Endodermal cell (in vitro differentiated cells): ENCODE measurements around the gene NEUROD1. TPM values are rescaled to one million over a fixed set of nuclear protein-coding genes. Genes with fewer than 3 reads are reported as not detected.

Source experiments
- DNase-seq: peaks from one replicate; pipeline ENCODE4 v3.0.0-alpha.2; 2017
- H3K27ac ChIP-seq: 2 replicates; pipeline ENCODE4 v1.5.1; 2013; ENCODE audit warnings: mild to moderate bottlenecking, low read depth, low read length, moderate library complexity
- H3K27me3 ChIP-seq: 2 replicates; pipeline ENCODE4 v1.6.1; 2013; ENCODE audit warnings: mild to moderate bottlenecking, low read length, moderate library complexity; ENCODE audit not compliant: insufficient read depth, control insufficient read depth, poor library complexity, severe bottlenecking
- H3K36me3 ChIP-seq: 2 replicates; pipeline ENCODE4 v1.7.0; 2013; ENCODE audit warnings: mild to moderate bottlenecking, low read length, moderate library complexity; ENCODE audit not compliant: control insufficient read depth, insufficient read depth
- H3K4me1 ChIP-seq: one replicate; pipeline ENCODE4 v1.7.0; 2013; ENCODE audit warnings: low read length; ENCODE audit not compliant: control insufficient read depth, insufficient read depth
- H3K4me3 ChIP-seq: 2 replicates; pipeline ENCODE4 v1.5.1; 2013; ENCODE audit warnings: mild to moderate bottlenecking, low read length, moderate library complexity
- H3K9ac ChIP-seq: 2 replicates; pipeline ENCODE4 v1.6.1; 2013; ENCODE audit warnings: mild to moderate bottlenecking, low read length, moderate library complexity; ENCODE audit not compliant: poor library complexity, severe bottlenecking; ENCODE audit errors: extremely low read depth
- H3K9me3 ChIP-seq: 2 replicates; pipeline ENCODE4 v1.6.1; 2013; ENCODE audit warnings: mild to moderate bottlenecking, low read length, moderate library complexity; ENCODE audit not compliant: control insufficient read depth
- H3K27ac Mint-ChIP-seq: 2 replicates; pipeline ENCODE4 v1.8.0; 2020; ENCODE audit warnings: mixed read lengths
- H3K27me3 Mint-ChIP-seq: 2 replicates; pipeline ENCODE4 v1.8.0; 2021; ENCODE audit warnings: mild to moderate bottlenecking, mixed read lengths; ENCODE audit not compliant: insufficient read depth
- H3K36me3 Mint-ChIP-seq: 2 replicates; pipeline ENCODE4 v1.8.0; 2020; ENCODE audit warnings: low read depth, mixed read lengths
- H3K4me1 Mint-ChIP-seq: 2 replicates; pipeline ENCODE4 v1.8.0; 2020; ENCODE audit warnings: mixed read lengths
- H3K4me3 Mint-ChIP-seq: 2 replicates; pipeline ENCODE4 v1.8.0; 2020; ENCODE audit warnings: mild to moderate bottlenecking, moderate library complexity, mixed read lengths
- H3K9me3 Mint-ChIP-seq: 2 replicates; pipeline ENCODE4 v1.8.0; 2020; ENCODE audit warnings: mild to moderate bottlenecking, mixed read lengths
- WGBS, 2 experiments: methylation state at CpG; one replicate each; pipeline versions ENCODE4 v1.1.5 to v1.1.7; 2013; ENCODE audit warnings: missing lambda C conversion rate in 2 of 2, mixed read lengths in 1 of 2; ENCODE audit not compliant: insufficient coverage in 1 of 2, insufficient read length in 1 of 2; 5-methylcytosine and 5-hydroxymethylcytosine counted together
- total RNA-seq, 2 donors: library from RNA; stranded (reverse); fragmentation: NEBNext Ultra II Directional in 1 of 2; extraction: Animal tissue kit (Norgen Biotek cat#: 25700) in 1 of 2; gene quantifications; 2 replicates in 1 of 2; 3 replicates in 1 of 2; pipeline ENCODE4 v1.2.1, GENCODE V29; 2021
- TF ChIP-seq, protein P1 (sequence below): fragments of 200-600 bp; sonication (generic); conservative IDR thresholded peaks from 2 replicates; pipeline ENCODE4 v1.5.0; 2021; ENCODE audit warnings: antibody characterized with exemption, mild to moderate bottlenecking

NEUROD1 gene
- total RNA-seq, 2 donors from 2014 or later = not detected

GRCh38 chr2:181698223-181698622, 17.9 kb upstream of the NEUROD1 start:
- TF ChIP-seq, protein P1, sequence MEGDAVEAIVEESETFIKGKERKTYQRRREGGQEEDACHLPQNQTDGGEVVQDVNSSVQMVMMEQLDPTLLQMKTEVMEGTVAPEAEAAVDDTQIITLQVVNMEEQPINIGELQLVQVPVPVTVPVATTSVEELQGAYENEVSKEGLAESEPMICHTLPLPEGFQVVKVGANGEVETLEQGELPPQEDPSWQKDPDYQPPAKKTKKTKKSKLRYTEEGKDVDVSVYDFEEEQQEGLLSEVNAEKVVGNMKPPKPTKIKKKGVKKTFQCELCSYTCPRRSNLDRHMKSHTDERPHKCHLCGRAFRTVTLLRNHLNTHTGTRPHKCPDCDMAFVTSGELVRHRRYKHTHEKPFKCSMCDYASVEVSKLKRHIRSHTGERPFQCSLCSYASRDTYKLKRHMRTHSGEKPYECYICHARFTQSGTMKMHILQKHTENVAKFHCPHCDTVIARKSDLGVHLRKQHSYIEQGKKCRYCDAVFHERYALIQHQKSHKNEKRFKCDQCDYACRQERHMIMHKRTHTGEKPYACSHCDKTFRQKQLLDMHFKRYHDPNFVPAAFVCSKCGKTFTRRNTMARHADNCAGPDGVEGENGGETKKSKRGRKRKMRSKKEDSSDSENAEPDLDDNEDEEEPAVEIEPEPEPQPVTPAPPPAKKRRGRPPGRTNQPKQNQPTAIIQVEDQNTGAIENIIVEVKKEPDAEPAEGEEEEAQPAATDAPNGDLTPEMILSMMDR = no peak
- Histone ChIP-seq H3K4me3 (no peak overlapping the region), H3K9ac (no peak overlapping the region), H3K36me3 (no peaks in the 10 kb centered on the region), H3K4me1 (no peaks in the 10 kb centered on the region), H3K27me3 (peaks cover 34% of the 10 kb centered on the region), H3K27ac (no peak overlapping the region), H3K9me3 (peaks cover 9% of the 10 kb centered on the region)
- Mint-ChIP-seq H3K9me3 (peaks cover 15% of the 10 kb centered on the region), H3K4me1 (no peaks in the 10 kb centered on the region), H3K36me3 (no peaks in the 10 kb centered on the region), H3K4me3 (no peak overlapping the region), H3K27ac (no peak overlapping the region), H3K27me3 (peaks cover 27% of the 10 kb centered on the region)
- no peak for DNase-seq
- 80 to 98% methylated on average over 1 of the region's 1 CpG for WGBS, 2 experiments

GRCh38 chr2:181697571-181697970, 17.3 kb upstream of the NEUROD1 start:
- Histone ChIP-seq H3K4me3 (no peak overlapping the region), H3K36me3 (no peaks in the 10 kb centered on the region), H3K9ac (peak overlapping the region; percentile 6), H3K27me3 (peaks cover 41% of the 10 kb centered on the region), H3K27ac (no peak overlapping the region), H3K4me1 (no peaks in the 10 kb centered on the region), H3K9me3 (peaks cover 3% of the 10 kb centered on the region)
- Mint-ChIP-seq H3K4me3 (no peak overlapping the region), H3K27me3 (peaks cover 31% of the 10 kb centered on the region), H3K36me3 (no peaks in the 10 kb centered on the region), H3K9me3 (peaks cover 8% of the 10 kb centered on the region), H3K27ac (no peak overlapping the region), H3K4me1 (no peaks in the 10 kb centered on the region)
- TF ChIP-seq, protein P1 = no peak
- WGBS, 2 experiments = 92 to 93% methylated on average over 1 of the region's 1 CpG
- no peak for DNase-seq

- H3K27me3 Mint-ChIP-seq = peaks cover 32% of the 10 kb centered on the region
- no peak overlapping the region for H3K27ac Mint-ChIP-seq
Observed at GRCh38 chr2:181697126-181697525, 16.8 kb upstream of the NEUROD1 start.

More at GRCh38 chr2:181697126-181697525, 16.8 kb upstream of the NEUROD1 start:
- TF ChIP-seq, protein P1 = no peak
- Mint-ChIP-seq H3K9me3 (peaks cover 5% of the 10 kb centered on the region), H3K4me1 (no peaks in the 10 kb centered on the region), H3K36me3 (no peaks in the 10 kb centered on the region), H3K4me3 (no peak overlapping the region)
- Histone ChIP-seq H3K4me3 (no peak overlapping the region), H3K9me3 (no peaks in the 10 kb centered on the region), H3K27me3 (peaks cover 45% of the 10 kb centered on the region), H3K36me3 (no peaks in the 10 kb centered on the region), H3K9ac (no peak overlapping the region), H3K27ac (no peak overlapping the region), H3K4me1 (no peaks in the 10 kb centered on the region)
- 87 to 94% methylated on average over 6 of the region's 6 CpGs for WGBS, 2 experiments
- no peak for DNase-seq
